Ishikawa (cell line): ENCODE results near the gene UNC80.

Experiments used
- EGR1 ChIP-seq: IDR thresholded peaks from 2 replicates; pipeline ENCODE4 v1.6.1; 2012
- EP300 ChIP-seq: IDR thresholded peaks from 2 replicates; pipeline ENCODE4 v1.6.1; 2012; ENCODE audit warnings: borderline replicate concordance

DNA sequence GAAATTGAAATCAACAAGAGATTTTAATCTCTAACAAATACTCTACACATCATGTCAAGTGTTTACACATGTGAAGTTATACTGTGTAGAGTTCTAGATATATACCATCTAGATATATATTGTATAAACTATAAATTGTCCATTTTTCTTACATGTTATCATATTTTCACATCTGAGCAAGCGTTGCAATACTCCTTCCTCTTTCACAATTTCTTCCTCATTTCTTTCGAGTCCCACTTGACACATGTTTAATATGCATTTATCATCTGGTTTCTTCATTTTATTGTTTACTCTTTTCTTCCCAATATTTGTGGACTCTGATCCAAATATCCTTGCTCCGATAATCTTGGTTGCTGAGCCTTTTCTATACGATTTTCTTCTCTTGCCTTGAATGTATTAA lies 50.2 kb downstream of the UNC80 start:
- TF ChIP-seq EP300 (no peak), EGR1 (no peak)
